Measurements from ENCODE around the gene SF3A2.

Gene SF3A2

GRCh38 chr19:2207991-2208860 is 28.4 kb upstream of the SF3A2 start:
- no peak for DNase-seq (ENCODE audit: low spot score)

GRCh38 chr19:2208975-2209374 is 27.6 kb upstream of the SF3A2 start:
- no peak for DNase-seq (ENCODE audit: low spot score)

GRCh38 chr19:2209408-2209807 is 27.2 kb upstream of the SF3A2 start:
- no peak for DNase-seq (ENCODE audit: low spot score)

DNA sequence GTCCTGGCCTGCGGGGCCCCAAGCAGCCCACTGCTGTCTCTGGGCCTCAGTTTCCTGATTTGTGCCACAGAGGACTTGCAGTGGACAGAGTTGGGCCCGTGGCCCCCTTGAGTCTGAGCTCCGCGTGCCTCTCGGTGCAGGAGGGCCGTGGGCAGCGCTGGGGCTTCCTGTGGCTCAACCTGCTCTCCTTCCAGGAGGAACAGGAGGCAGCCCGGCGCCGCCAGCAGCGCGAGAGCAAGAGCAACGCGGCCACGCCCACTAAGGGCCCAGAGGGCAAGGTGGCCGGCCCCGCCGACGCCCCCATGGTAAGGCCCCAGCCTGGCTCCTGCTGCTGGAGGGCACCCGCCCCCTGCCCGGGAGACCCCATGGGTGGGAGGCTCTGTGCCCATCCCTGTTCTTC is 26.4 kb upstream of the SF3A2 start:
- no peak for DNase-seq (ENCODE audit: low spot score)

DNA sequence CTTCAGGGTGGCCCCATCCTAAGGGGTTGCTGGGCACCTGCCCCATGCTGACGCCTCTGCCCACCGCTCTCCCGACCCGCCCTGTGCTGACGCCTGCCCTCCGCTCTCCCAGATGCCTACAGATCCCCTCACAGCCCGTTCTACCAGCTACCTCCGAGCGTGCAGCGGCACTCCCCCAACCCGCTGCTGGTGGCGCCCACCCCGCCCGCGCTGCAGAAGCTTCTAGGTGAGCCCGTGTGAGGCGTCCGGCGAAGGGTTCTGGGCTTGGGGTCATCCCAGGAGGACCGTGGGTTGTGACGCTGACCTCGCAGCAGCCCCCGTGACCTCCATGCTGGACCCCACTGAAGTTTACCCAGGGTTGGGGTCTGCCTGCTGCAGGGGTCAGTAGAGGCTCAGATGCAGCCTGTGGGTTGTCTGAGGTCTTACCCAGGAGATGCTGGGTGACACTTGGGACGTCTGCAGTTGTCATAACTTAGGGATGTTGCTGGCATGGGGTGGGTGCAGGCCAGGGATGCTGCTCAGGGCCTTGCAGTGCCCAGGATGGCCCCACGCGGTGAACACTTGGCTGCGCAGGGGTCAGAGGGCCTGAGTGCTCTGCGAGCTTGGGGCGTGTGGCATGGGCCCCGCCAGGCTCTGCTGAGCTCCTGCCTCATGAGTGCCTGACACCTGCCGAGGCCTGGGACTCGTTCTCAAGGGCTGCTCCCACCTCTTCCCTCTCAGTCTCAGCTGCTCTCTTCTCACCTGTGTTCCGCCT is 25.5 kb upstream of the SF3A2 start:
- DNase-seq (ENCODE audit: low spot score), result no peak

- no peak for DNase-seq (ENCODE audit: low spot score)
Observed at GRCh38 chr19:2212861-2213711, 23.5 kb upstream of the SF3A2 start.

DNA sequence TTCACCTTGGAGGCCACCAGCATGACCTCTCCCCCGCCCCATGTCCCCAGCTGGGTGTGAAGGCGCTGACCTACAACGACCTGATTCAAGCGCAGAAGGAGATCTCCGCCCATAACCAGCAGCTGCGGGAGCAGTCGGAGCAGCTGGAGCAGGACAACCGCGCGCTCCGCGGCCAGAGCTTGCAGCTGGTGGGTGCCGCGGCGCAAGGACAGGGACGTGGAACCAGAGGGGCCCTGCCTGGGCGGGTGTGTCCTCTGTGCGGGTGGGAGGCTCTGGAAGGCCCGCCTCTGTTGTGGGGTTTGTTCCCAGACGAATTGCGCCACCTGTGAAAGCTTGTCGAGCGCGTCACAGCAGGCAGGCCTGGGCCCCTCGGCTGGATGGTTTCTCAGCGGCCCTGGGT is 22.8 kb upstream of the SF3A2 start:
- no peak for DNase-seq (ENCODE audit: low spot score)

DNA sequence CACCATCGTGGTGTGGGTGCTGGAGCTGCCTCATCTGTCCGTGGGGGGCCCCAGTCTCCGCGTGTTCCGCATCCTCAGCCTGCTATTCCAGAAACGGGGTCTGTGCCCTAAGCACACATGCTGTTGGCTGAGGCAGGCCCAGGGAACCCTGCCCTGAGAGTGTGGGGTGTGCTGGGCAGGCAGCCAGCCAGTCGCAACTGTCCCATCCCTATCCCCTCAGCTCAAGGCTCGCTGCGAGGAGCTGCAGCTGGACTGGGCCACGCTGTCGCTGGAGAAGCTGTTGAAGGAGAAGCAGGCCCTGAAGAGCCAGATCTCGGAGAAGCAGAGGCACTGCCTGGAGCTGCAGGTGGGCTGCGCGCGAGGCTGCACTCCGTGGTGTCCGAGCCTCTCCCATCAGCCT is 22.4 kb upstream of the SF3A2 start:
- no peak for DNase-seq (ENCODE audit: low spot score)

- no peak for DNase-seq (ENCODE audit: low spot score)
Observed at GRCh38 chr19:2215281-2215751, 21.3 kb upstream of the SF3A2 start.

DNA sequence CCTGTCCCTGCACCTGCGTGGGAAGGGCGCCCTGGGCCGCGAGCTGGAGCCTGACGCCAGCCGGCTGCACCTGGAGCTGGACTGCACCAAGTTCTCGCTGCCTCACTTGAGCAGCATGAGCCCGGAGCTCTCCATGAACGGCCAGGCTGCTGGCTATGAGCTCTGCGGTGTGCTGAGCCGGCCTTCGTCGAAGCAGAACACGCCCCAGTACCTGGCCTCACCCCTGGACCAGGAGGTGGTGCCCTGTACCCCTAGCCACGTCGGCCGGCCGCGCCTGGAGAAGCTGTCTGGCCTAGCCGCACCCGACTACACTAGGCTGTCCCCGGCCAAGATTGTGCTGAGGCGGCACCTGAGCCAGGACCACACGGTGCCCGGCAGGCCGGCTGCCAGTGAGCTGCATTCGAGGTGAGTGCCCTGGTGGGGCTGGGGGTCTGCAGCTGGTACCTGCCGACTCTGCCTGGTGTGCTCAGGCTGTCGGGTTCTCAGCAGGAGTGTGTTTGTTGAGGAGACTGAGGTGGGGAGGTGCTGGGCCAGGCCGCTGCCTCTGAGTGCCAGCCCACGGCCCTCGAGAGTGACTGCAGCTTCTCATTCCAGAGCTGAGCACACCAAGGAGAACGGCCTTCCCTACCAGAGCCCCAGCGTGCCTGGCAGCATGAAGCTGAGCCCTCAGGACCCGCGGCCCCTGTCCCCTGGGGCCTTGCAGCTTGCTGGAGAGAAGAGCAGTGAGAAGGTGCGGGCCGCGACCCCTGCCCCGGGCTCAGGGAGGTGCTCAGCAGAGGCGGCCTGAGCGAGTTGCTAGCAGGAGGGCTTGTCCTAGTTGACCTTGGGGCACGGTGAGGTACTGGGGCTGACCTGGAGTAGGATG is 20.0 kb upstream of the SF3A2 start:
- DNase-seq (ENCODE audit: low spot score), result no peak

GRCh38 chr19:2217591-2217990 is 19.0 kb upstream of the SF3A2 start:
- no peak for DNase-seq (ENCODE audit: low spot score)

DNA sequence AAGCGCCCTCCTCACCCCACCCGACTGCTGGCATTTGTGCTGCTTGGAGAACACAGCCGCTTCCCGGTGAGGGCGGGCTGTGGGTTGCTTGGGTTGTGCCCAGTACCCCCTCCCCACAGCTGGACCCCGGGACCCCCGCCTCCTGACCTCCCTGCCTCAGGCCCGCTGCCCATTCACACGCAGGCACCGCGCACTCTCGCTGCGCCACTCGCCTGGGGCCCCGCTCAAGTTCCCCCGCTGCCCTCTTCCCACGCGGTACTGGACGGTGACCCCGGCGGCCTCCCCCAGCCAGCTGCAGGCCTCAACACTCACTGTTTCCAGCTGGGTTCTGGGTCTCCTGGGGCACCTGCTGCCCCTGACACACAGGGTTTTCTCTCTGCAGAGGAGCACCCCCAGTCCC is 16.9 kb upstream of the SF3A2 start:
- DNase-seq (ENCODE audit: low spot score), result no peak

DNA sequence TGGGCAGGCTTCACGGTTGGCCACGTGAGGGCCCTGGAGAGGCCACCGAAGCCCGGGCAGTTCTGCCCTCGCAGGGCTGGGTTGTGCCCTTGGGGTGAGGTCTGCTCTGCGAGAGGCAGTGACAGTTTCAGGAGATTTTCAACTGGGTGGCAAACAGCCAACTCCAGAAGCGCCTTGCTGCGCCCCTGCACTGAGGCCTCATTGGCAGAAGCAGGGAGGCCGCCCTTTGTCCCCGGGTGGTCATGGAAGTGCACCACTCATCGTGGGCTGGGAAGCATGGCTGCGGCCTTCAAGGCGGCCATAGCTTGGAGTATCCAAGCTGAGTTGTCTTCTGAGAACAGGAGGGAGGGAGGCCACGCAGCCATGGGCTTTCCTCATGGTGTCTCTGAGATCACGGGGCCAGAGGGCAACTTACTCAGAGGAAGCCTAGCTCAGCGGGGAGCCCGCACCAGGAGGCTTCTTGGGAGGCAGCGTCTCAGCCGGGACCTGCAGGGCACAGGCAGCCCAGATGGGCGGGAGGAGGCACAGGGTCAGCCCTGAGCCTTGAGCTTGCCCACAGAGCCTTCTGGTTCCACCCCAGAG is 15.3 kb upstream of the SF3A2 start:
- no peak for DNase-seq (ENCODE audit: low spot score)

- DNase-seq (ENCODE audit: low spot score), result no peak
Observed at GRCh38 chr19:2221918-2222317, 14.7 kb upstream of the SF3A2 start.

GRCh38 chr19:2223391-2223790 is 13.2 kb upstream of the SF3A2 start:
- no peak for DNase-seq (ENCODE audit: low spot score)

GRCh38 chr19:2223959-2224358 is 12.7 kb upstream of the SF3A2 start:
- DNase-seq (ENCODE audit: low spot score), result no peak

DNA sequence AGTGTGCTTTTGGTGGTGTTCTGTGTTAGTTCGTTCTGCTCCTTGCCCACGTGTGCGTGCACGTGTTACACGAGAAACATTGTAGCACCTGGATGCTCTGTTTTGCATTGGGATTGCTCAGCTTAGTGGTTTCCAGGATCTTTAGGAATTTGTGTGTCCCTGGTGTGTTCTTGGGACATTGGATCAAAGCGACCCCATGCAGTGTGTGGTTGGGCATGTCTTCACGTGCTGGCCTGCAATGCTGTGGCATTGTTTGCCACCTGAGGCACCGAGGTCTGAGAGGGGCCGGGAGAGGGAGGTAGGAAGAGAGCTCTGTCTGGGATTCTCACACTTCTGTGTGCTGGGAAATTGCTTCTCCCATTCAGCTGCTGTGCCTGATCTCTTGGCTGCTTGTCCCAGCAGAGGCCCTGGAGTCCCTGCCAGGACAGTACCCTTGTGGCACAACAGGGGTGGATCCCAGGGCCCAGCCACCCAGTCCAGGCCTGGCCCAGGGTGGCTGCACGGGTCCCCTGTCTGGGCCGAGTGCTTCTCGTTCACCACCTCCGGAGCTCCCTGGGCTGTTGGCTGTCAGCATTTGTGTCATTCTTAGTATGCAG is 11.8 kb upstream of the SF3A2 start:
- DNase-seq (ENCODE audit: low spot score), result no peak

DNA sequence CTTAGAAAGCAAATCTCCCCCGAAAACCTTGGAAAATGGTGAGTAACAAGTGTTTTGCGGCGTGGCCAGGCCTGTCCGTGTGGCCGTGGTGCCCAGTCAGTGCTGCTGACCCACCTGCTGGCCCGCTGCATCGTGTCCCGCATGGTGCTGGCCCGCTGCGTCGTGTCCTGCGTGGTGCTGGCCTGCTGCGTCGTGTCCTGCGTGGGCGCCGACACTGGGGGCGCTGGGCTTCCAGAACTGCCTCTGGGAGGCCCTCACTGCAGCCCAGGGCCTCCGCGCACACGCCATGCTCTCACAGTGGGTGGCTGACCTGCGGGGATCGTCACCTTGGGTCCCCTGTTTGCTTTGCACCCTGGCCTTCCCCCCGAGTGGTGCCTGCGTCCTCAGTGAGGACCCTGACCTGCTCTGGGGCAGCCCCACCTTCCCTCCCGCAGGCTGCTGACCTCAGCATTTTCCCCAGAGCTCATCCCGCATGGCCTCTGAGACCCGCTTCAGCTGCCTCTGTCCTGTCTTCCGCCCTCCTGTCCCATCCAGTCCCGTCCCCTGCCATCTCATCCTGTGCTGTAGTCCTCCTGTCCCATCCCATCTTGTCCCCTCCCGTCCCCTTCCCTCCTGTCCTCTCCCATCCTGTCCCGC is 11.1 kb upstream of the SF3A2 start:
- DNase-seq (ENCODE audit: low spot score), result no peak

DNA sequence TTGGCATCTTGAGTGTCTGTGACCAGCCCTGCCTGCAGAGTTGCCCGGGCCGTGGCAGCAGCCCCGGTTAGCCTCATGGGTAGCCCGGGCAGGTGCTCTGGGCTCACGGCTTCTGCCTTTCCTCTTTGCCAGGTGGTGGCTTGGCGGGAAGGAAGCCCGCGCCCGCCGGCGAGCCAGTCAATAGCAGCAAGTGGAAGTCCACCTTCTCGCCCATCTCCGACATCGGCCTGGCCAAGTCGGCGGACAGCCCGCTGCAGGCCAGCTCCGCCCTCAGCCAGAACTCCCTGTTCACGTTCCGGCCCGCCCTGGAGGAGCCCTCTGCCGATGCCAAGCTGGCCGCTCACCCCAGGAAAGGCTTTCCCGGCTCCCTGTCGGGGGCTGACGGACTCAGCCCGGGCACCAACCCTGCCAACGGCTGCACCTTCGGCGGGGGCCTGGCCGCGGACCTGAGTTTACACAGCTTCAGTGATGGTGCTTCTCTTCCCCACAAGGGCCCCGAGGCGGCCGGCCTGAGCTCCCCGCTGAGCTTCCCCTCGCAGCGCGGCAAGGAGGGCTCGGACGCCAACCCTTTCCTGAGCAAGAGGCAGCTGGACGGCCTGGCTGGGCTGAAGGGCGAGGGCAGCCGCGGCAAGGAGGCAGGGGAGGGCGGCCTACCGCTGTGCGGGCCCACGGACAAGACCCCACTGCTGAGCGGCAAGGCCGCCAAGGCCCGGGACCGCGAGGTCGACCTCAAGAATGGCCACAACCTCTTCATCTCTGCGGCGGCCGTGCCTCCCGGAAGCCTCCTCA is 10.4 kb upstream of the SF3A2 start:
- DNase-seq (ENCODE audit: low spot score), result no peak
